Measurements from ENCODE around the gene CLEC16A.

CLEC16A gene

GRCh38 chr16:11145173-11145818 lies 200.9 kb downstream of the CLEC16A start:
- no peak for DNase-seq

GRCh38 chr16:11145819-11146211 lies 201.5 kb downstream of the CLEC16A start:
- no peak for DNase-seq

- DNase-seq, result no peak
Measured at GRCh38 chr16:11147033-11147753, 202.8 kb downstream of the CLEC16A start.

- DNase-seq, result no peak
Measured at GRCh38 chr16:11147754-11148444, 203.5 kb downstream of the CLEC16A start.

- DNase-seq, result no peak
Measured at GRCh38 chr16:11149011-11149616, 204.8 kb downstream of the CLEC16A start.

- no peak for DNase-seq
Measured at GRCh38 chr16:11150190-11150589, 205.8 kb downstream of the CLEC16A start.

- no peak for DNase-seq
Measured at GRCh38 chr16:11151156-11151884, 207.0 kb downstream of the CLEC16A start.

- DNase-seq, result no peak
Measured at GRCh38 chr16:11151885-11152629, 207.7 kb downstream of the CLEC16A start.

GRCh38 chr16:11152677-11153331 lies 208.4 kb downstream of the CLEC16A start:
- DNase-seq, result no peak

GRCh38 chr16:11155284-11155806 lies 211.0 kb downstream of the CLEC16A start:
- no peak for DNase-seq

GRCh38 chr16:11156401-11156800 lies 212.0 kb downstream of the CLEC16A start:
- DNase-seq, result no peak

- DNase-seq, result no peak
Measured at GRCh38 chr16:11157143-11157542, 212.8 kb downstream of the CLEC16A start.

GRCh38 chr16:11158018-11158417 lies 213.7 kb downstream of the CLEC16A start:
- DNase-seq, result no peak

GRCh38 chr16:11159282-11159681 lies 214.9 kb downstream of the CLEC16A start:
- no peak for DNase-seq

- no peak for DNase-seq
Measured at GRCh38 chr16:11160676-11161115, 216.3 kb downstream of the CLEC16A start.

- DNase-seq, result no peak
Measured at GRCh38 chr16:11161439-11161838, 217.1 kb downstream of the CLEC16A start.

- DNase-seq, result no peak
Measured at GRCh38 chr16:11161974-11162373, 217.6 kb downstream of the CLEC16A start.

- no peak for DNase-seq
Measured at GRCh38 chr16:11162586-11163268, 218.4 kb downstream of the CLEC16A start.

- no peak for DNase-seq
Measured at GRCh38 chr16:11163761-11164261, 219.4 kb downstream of the CLEC16A start.

All from NCI-H2107 (cell line).